CD14-positive monocyte (primary cell): ENCODE data around the gene ME3. TPM values are rescaled to one million over a fixed set of nuclear protein-coding genes. Genes with fewer than 3 reads are reported as not detected.

Source experiments
- DNase-seq, 3 donors: peaks; one replicate each; pipeline ENCODE4 v3.0.0-alpha.2; 2011 to 2022
- H2AFZ ChIP-seq: 2 replicates; pipeline ENCODE4 v1.6.0; 2012; ENCODE audit warnings: mild to moderate bottlenecking, low read depth, low read length, inconsistent platforms; ENCODE audit not compliant: insufficient read depth, poor library complexity, severe bottlenecking
- H3K27ac ChIP-seq, 2 donors: 1 replicate in 1 of 2; 2 replicates in 1 of 2; pipeline ENCODE4 v1.5.1; 2012 to 2013; ENCODE audit warnings: low read length in 2 of 2, control low read depth in 1 of 2, inconsistent platforms in 1 of 2, low read depth in 1 of 2, mild to moderate bottlenecking in 1 of 2
- H3K27me3 ChIP-seq, 2 donors: one replicate each; pipeline versions ENCODE4 v1.6.0 to v1.6.1; 2011 to 2013; ENCODE audit warnings: low read length in 2 of 2; ENCODE audit not compliant: control insufficient read depth in 2 of 2, insufficient read depth in 2 of 2
- H3K36me3 ChIP-seq, 2 donors: replicated peaks in 1 of 2; 1 replicate in 1 of 2; 2 replicates in 1 of 2; pipeline versions ENCODE4 v1.5.1 to v1.6.1; 2012 to 2013; ENCODE audit warnings: low read length in 2 of 2, control low read depth in 1 of 2, inconsistent platforms in 1 of 2, mild to moderate bottlenecking in 1 of 2; ENCODE audit not compliant: insufficient read depth in 2 of 2, control insufficient read depth in 1 of 2
- H3K4me1 ChIP-seq, 2 donors: 1 replicate in 1 of 2; 2 replicates in 1 of 2; pipeline versions ENCODE4 v1.5.1 to v1.6.1; 2012 to 2013; ENCODE audit warnings: low read length in 2 of 2, control low read depth in 1 of 2, inconsistent platforms in 1 of 2, mild to moderate bottlenecking in 1 of 2, moderate library complexity in 1 of 2; ENCODE audit not compliant: insufficient read depth in 2 of 2, control insufficient read depth in 1 of 2
- H3K4me2 ChIP-seq: replicated peaks from 2 replicates; pipeline ENCODE3; 2012; ENCODE audit warnings: low read length, moderate library complexity, mild to moderate bottlenecking; ENCODE audit not compliant: poor library complexity, severe bottlenecking; ENCODE audit errors: extremely low read depth
- H3K4me3 ChIP-seq, 3 experiments: fragments of 200-600 bp in 1 of 3; sonication (generic) in 1 of 3; replicated peaks in 1 of 3; 1 replicate in 2 of 3; 2 replicates in 1 of 3; pipeline ENCODE4 v1.5.1; 2011 to 2013; ENCODE audit warnings: low read length in 3 of 3, mild to moderate bottlenecking in 3 of 3, control low read depth in 2 of 3, low read depth in 2 of 3, inconsistent platforms in 1 of 3, moderate library complexity in 1 of 3
- H3K79me2 ChIP-seq: 2 replicates; pipeline ENCODE4 v1.6.0; 2012; ENCODE audit warnings: mild to moderate bottlenecking, control low read depth, inconsistent platforms, low read length, moderate library complexity; ENCODE audit not compliant: insufficient read depth
- H3K9ac ChIP-seq: 2 replicates; pipeline ENCODE4 v1.6.0; 2017; ENCODE audit warnings: low read length, mild to moderate bottlenecking; ENCODE audit not compliant: insufficient read depth, poor library complexity, severe bottlenecking
- H3K9me3 ChIP-seq, 2 donors: replicated peaks in 1 of 2; 1 replicate in 1 of 2; 2 replicates in 1 of 2; pipeline versions ENCODE4 v1.5.1 to v1.6.1; 2012 to 2013; ENCODE audit warnings: low read length in 2 of 2, control low read depth in 1 of 2; ENCODE audit not compliant: control insufficient read depth in 1 of 2, insufficient read depth in 1 of 2
- H4K20me1 ChIP-seq: 2 replicates; pipeline ENCODE4 v1.6.0; 2012; ENCODE audit warnings: mild to moderate bottlenecking, low read length, control low read depth, moderate library complexity; ENCODE audit not compliant: insufficient read depth
- H3K27ac Mint-ChIP-seq, 7 donors: one replicate each; pipeline ENCODE4 v1.8.0; 2020; ENCODE audit warnings: mild to moderate bottlenecking in 7 of 7, mixed read lengths in 7 of 7, moderate library complexity in 6 of 7, inconsistent platforms in 2 of 7
- H3K27me3 Mint-ChIP-seq, 3 donors: one replicate each; pipeline ENCODE4 v1.8.0; 2021 to 2022; ENCODE audit warnings: low read depth in 3 of 3, mild to moderate bottlenecking in 3 of 3, mixed read lengths in 3 of 3, moderate library complexity in 3 of 3, inconsistent platforms in 1 of 3
- H3K36me3 Mint-ChIP-seq, 2 donors: one replicate each; pipeline ENCODE4 v1.8.0; 2020; ENCODE audit warnings: mixed read lengths in 2 of 2, inconsistent platforms in 1 of 2, mild to moderate bottlenecking in 1 of 2
- H3K4me1 Mint-ChIP-seq: one replicate; pipeline ENCODE4 v1.8.0; 2020; ENCODE audit warnings: mild to moderate bottlenecking, mixed read lengths
- H3K4me3 Mint-ChIP-seq, 2 donors: one replicate each; pipeline ENCODE4 v1.8.0; 2020; ENCODE audit warnings: mild to moderate bottlenecking in 2 of 2, mixed read lengths in 2 of 2, moderate library complexity in 1 of 2
- H3K9me3 Mint-ChIP-seq, 7 donors: one replicate each; pipeline ENCODE4 v1.8.0; 2020 to 2022; ENCODE audit warnings: mixed read lengths in 7 of 7, mild to moderate bottlenecking in 6 of 7, moderate library complexity in 6 of 7, inconsistent platforms in 2 of 7
- WGBS: methylation state at CpG from one replicate; pipeline ENCODE4 v1.1.5; 2013; ENCODE audit warnings: missing lambda C conversion rate; ENCODE audit not compliant: insufficient coverage; 5-methylcytosine and 5-hydroxymethylcytosine counted together
- intact Hi-C, 2 donors: fragments of 100-400 bp; cut with micrococcal nuclease; formaldehyde crosslinking; loops; one replicate each; pipeline versions ENCODE4 v1.15.0 to v1.15.1; 2023
- polyA plus RNA-seq, 3 donors: library from polyadenylated mRNA; depleted of rRNA in 1 of 3; unstranded in 2 of 3; stranded (reverse) in 1 of 3; fragments of 300-500 nt in 2 of 3; fragments of >200 nt in 1 of 3; fragmentation: Illumina TruSeq in 2 of 3; gene quantifications; 1 replicate in 2 of 3; 2 replicates in 1 of 3; pipeline ENCODE4 v1.2.3, GENCODE V29; 2012 to 2021
- TF ChIP-seq, protein P1 (sequence below): fragments of 200-600 bp; IDR thresholded peaks from one replicate; pipeline ENCODE4 v1.8.0; 2022; ENCODE audit warnings: antibody characterized with exemption, mild to moderate bottlenecking

The ME3 gene
- polyA plus RNA-seq, 3 donors: 0.31 to 3.0 (median 0.42) TPM

DNA sequence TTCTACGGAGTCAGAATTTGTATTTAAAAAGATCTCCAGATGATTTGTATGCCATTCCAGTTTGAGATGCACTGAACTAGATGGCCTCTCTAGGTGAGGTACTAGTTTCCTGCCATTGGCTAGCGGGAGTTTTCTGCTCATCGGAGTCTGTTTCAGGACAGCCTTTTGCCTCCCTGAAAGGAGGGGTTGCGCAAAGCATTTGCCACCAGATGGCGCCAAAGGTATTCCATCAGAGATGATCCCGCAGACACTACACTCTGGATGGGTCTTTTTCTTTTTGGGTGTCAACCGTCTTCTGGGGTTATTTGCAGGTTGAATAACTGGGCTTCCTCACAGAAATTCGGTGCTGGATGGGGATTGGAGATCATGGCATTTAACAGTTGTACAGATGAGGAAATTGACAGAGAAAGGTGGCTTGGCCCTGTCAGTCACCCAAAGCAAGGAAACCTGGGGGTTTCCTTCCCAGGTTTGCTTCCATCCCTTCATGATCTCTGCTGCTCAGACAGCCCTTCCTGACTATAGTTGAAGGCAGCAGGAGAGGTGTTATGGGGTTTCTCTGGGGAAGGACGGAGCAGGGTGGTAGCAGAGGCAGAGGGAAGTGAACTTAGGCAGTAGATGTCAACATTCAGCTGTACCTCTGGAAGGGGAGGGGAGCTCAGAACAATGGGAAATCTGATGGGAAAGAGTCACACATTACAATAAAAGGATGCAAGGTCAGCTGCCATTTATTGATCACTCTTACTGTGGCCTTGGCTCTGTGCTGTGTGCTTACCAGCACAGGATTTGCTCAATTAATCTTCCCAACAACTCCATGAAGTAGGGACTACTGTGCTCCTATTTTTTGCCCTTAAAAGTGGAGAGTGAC lies 216.1 kb downstream of the ME3 start:
- 20% methylated on average over 7 of the region's 9 CpGs for WGBS
- Histone ChIP-seq H4K20me1 (no peaks in the 10 kb centered on the region), H3K9ac (no peak overlapping the region), H3K27ac (no peak overlapping the region), H3K4me3 (no peak overlapping the region), H3K36me3 (no peaks in the 10 kb centered on the region), H3K79me2 (no peaks in the 10 kb centered on the region), H3K27me3 (no peaks in the 10 kb centered on the region), H3K4me1 (no peaks in the 10 kb centered on the region), H3K4me2 (no peak overlapping the region), H2AFZ (no peak overlapping the region), H3K9me3 (no peaks in the 10 kb centered on the region)
- Mint-ChIP-seq H3K4me1 (peaks cover 26% of the 10 kb centered on the region), H3K27ac (peak overlapping the region in 2 of 7 donors; percentile 24 to 58), H3K27me3 (peaks cover 0 to 1% (median 0%) of the 10 kb centered on the region in 3 donors), H3K9me3 (no peaks in the 10 kb centered on the region), H3K4me3 (no peak overlapping the region), H3K36me3 (no peaks in the 10 kb centered on the region)
- TF ChIP-seq, protein P1, sequence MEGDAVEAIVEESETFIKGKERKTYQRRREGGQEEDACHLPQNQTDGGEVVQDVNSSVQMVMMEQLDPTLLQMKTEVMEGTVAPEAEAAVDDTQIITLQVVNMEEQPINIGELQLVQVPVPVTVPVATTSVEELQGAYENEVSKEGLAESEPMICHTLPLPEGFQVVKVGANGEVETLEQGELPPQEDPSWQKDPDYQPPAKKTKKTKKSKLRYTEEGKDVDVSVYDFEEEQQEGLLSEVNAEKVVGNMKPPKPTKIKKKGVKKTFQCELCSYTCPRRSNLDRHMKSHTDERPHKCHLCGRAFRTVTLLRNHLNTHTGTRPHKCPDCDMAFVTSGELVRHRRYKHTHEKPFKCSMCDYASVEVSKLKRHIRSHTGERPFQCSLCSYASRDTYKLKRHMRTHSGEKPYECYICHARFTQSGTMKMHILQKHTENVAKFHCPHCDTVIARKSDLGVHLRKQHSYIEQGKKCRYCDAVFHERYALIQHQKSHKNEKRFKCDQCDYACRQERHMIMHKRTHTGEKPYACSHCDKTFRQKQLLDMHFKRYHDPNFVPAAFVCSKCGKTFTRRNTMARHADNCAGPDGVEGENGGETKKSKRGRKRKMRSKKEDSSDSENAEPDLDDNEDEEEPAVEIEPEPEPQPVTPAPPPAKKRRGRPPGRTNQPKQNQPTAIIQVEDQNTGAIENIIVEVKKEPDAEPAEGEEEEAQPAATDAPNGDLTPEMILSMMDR: peak; percentile 93
- intact Hi-C loops: loop anchor here (2.0 to 5.0 kb wide), 2 partner anchors 361 to 362 kb away; no protein-coding TSS in a partner anchor
- peak; percentile 36 to 55 (median 53) for DNase-seq

DNA sequence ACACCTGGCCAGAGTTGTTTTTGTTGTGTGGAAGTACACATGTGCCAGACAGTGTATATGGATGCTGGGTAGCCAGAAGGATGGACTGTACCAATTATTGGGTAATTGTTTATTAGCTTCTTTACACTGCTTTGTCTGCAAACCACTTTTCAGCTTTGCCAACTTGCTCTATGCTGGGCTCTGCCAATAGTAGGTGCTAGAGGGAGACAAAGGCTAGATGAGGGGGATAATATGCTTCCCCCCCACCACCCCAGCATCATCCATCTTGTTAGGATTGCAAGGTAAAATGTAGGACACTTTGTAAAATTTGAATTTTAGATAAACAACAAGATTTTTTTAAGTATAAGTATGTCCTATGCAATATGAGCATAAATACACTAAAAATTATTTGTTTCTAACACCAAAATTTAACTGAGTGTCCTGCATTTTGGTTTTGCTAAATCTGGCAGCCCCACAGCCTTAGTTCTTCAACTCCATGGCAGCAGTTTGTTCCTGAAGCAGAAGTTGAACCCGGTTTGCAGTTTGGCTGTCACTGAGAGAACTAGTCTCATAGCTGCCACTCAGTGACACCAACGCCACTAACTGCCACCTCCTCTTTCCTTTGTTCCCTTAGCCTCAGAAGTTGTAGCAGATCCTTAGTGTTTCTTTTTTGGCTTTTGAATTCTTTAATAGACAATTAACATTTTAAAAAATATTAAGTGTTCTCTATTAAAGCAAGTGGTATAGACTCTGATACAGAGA lies 219.0 kb downstream of the ME3 start:
- no CpG with 5 or more reads among the region's 2 CpGs for WGBS
- Mint-ChIP-seq H3K4me1 (peaks cover 20% of the 10 kb centered on the region), H3K9me3 (peaks cover 0 to 1% (median 0%) of the 10 kb centered on the region in 7 donors), H3K4me3 (peak overlapping the region in 1 of 2 donors; percentile 47), H3K27me3 (no peaks in the 10 kb centered on the region), H3K27ac (peak overlapping the region in 2 of 7 donors; percentile 31 to 84), H3K36me3 (no peaks in the 10 kb centered on the region)
- intact Hi-C loops: no loop called here
- Histone ChIP-seq H3K79me2 (no peaks in the 10 kb centered on the region), H3K27ac (no peak overlapping the region), H3K36me3 (no peaks in the 10 kb centered on the region), H3K4me1 (no peaks in the 10 kb centered on the region), H3K27me3 (no peaks in the 10 kb centered on the region), H4K20me1 (no peaks in the 10 kb centered on the region), H3K9me3 (no peaks in the 10 kb centered on the region), H3K4me2 (no peak overlapping the region), H2AFZ (no peak overlapping the region), H3K4me3 (no peak overlapping the region), H3K9ac (no peak overlapping the region)
- TF ChIP-seq, protein P1: no peak
- no peak for DNase-seq
